Measurements from ENCODE around the gene ABR.

- TF ChIP-seq, protein P1, sequence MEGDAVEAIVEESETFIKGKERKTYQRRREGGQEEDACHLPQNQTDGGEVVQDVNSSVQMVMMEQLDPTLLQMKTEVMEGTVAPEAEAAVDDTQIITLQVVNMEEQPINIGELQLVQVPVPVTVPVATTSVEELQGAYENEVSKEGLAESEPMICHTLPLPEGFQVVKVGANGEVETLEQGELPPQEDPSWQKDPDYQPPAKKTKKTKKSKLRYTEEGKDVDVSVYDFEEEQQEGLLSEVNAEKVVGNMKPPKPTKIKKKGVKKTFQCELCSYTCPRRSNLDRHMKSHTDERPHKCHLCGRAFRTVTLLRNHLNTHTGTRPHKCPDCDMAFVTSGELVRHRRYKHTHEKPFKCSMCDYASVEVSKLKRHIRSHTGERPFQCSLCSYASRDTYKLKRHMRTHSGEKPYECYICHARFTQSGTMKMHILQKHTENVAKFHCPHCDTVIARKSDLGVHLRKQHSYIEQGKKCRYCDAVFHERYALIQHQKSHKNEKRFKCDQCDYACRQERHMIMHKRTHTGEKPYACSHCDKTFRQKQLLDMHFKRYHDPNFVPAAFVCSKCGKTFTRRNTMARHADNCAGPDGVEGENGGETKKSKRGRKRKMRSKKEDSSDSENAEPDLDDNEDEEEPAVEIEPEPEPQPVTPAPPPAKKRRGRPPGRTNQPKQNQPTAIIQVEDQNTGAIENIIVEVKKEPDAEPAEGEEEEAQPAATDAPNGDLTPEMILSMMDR (IDR thresholded peaks at IDR 0.05; ENCODE audit: low read length), result no peak
- TF ChIP-seq EZH2 (optimal IDR thresholded peaks at IDR 0.05; ENCODE audit: low read depth, low read length), result no peak
These were observed 112.4 kb downstream of the ABR start for GRCh38 chr17:1067282-1067956.

All from MM.1S (cell line).